HK-2 (cell line): ENCODE results near the gene IFT80.
"Not testable (repeated sequence)": the region's sequence is repeated elsewhere in the genome, so short reads cannot be mapped to it uniquely, and the experiment has no call there.

Experiments
- DNase-seq: peaks from one replicate; pipeline ENCODE4 v3.0.0-alpha.2; 2018; ENCODE audit not compliant: unreplicated experiment

Gene IFT80

DNA sequence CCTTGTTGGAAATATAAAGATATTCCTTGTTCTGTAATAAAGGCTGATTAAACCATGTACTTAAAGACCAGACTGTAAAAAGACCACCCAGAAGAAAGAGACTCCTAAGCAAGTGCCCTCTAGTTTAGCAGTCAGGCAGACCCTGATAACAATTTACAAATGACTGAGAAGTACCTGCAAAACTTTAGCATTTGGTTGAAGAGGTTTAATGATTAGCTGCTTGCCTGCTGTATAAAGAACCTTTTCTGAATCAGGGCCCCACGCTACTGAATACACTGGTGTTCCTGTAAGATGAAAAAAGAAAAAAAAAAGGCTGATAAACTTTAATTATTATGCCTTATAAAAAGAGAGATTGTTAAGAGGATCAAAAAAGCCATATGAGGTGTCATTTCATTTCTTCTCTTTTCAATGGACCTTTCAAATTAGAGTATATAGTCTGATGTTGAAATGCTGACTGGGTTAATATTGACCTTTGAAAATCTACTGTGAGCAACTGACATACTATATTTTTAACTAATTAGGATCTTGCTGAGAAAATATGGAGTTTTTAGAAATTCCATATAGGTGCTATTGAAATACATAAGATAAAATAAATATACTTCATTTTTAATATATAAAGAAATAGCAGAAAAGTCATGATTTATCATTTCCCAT lies 33.0 kb downstream of the IFT80 start:
- no peak for DNase-seq

DNA sequence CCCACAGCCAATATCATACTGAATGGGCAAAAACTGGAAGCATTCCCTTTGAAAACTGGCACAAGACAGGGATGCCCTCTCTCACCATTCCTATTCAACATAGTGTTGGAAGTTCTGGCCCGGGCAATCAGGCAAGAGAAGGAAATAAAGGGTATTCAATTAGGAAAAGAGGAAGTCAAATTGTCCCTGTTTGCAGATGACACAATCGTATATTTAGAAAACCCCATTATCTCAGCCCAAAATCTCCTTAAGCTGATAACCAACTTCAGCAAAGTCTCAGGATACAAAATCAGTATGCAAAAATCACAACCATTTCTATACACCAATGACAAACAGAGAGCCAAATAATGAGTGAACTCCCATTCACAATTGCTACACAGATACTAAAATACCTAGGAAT lies 36.1 kb downstream of the IFT80 start:
- not testable (repeated sequence) for DNase-seq

DNA sequence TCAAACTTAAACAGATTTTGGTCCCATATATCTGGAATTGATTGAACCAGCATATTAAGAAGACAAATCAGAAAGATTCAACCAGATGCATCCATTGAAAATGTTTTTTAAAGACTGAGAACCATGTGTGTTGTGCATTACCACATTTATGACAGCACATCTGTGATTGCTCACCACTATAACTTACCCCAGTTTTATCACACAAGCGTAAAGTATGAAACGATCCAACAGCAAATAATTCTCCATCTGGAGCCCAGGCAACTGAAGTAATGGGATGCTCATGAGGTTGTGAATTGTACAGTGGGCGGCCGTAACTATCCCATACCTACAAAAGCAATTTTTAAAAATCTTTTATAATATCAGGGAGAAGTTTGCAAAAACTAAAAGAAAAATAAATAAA lies 43.2 kb downstream of the IFT80 start:
- no peak for DNase-seq

DNA sequence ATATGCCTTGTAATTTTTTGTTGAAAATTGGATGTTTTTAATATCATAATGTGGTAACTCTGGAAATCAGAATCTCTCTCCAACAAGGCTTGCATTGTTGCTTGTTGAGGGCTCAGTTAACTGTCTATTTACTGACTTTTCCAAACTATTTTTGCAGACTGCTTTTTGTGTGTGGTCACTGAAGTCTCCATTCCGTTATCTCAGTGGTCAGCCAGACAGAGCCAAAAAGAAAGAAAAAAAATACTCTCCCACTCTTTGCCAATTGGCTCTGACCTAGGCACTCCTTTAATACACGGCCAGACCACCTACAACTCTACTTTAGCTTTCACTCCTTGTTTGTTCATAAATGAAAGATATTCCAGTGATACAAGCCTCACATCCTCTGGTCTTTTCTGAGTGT lies 52.5 kb downstream of the IFT80 start:
- DNase-seq, result no peak

DNA sequence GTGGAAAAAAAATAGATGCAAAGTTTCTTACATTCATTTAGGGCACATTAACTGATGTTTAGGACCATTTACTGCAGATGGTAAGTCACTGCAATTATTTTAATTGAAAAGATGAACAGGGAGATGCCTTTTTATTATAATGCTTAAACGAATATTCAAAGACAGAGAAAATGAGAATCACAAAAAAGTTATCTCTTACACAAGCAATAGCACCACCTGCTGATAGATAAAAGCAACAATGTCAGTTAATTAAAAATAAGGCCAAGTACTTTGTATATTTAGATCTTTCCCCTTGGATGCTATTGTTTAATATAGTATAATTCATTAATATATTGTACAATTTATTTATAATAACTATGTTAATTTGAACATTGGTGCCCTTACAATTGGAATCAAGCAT lies 55.9 kb downstream of the IFT80 start:
- DNase-seq, result no peak

DNA sequence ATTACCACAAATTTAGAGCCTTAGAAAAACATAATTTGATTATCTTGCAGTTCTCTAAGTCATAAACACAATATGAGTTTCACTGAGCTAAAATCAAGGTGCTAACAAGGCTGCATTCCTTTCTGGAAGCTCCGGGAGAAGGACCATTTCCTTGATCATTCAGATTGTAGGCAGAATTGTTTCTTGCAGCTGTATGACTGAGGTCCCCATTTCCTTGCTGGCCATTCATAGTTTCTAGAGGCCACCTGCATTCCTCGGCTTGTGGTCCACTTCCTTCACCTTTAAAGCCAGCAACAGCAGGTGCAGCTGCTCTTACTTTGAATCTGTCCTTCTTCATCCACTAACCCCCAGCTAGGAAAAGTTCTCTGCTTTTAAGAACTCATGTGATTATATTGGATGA lies 58.7 kb downstream of the IFT80 start:
- no peak for DNase-seq

DNA sequence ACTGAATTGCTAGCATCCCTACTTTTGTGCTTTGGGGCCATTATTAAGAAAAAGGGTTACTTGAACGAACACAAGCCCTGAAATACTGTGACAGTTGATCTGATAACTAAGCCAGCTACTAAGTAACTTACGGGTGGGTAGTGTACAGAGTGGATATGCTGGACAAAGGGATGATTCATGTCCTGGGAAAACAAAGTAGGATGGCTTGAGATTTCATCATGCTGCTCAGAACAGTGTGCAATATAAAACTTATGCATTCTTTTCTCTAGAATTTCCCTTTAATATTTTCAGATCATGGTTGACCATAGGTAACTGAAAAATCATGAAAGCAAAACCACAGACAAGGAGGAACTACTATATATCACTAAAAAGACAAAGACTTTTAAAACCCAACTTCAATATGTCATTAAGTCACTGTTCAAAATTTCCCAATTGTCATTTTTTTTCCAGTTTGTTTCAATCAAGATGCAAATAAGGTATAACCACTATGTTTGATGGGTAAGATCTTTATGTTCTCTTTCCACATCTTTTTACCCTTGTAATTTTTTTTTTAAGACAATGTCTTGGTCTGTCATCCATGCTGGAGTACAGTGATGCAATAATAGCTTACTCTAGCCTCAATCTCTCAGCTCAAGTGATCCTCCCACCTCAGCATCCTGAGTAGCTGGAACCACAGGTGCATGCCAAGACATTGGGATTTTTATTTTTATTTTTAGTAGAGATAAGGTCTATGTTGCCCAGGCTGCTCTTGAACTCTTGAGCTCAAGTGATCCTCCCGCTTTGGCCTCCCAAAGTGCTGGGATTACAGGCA lies 67.7 kb downstream of the IFT80 start:
- no peak for DNase-seq

DNA sequence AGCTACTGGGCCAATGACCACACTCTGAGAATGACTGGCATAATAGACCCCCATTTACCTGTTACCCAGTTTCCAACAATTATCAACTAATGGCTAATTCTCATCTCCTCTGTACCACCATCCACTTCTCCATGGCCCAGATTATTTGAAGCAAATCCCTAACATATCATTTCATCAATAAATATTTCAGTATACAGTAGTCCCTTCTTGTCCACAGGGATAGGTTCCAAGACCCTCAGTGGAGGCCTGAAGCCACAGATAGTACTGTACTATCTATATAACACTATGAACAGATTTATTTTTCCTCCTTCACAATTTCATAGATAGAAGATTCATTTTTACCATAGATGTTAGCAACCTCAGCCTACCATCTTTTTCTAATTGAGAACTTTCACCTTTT lies 68.3 kb downstream of the IFT80 start:
- DNase-seq, result no peak

DNA sequence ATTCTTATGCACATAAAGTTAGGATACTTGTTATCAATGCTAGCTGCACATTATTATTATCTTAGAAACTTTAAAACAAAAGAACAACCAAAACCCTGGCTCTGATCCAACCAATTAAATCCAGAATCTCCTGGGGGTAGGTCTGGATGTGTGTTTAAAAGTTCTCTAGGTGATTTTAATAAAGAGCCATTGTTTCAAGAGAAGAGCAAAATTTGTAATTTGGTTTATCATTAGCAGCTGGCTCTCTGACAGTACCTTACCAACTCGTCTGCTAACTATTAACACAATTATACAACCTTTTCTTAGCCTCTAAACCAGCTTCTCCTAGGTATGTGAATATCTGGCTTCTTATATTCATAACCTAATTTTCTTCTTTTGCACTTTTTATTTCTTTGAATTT lies 68.9 kb downstream of the IFT80 start:
- no peak for DNase-seq

DNA sequence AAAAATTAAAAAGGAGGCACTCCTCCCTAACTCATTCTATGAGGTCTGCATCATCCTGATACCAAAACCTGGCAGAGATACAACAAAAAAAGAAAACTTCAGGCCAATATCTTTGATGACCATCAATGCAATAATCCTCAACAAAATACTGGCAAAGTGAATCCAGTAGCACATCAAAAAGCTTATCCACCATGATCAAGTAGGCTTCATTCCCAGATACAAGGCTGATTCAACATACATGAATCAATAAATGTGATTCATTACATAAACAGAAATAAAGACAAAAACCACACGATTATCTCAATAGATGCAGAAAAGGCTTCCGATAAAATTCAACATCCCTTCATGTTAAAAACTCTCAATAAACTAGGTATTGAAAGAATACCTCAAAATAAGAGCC lies 72.7 kb downstream of the IFT80 start:
- DNase-seq, result not testable (repeated sequence)

DNA sequence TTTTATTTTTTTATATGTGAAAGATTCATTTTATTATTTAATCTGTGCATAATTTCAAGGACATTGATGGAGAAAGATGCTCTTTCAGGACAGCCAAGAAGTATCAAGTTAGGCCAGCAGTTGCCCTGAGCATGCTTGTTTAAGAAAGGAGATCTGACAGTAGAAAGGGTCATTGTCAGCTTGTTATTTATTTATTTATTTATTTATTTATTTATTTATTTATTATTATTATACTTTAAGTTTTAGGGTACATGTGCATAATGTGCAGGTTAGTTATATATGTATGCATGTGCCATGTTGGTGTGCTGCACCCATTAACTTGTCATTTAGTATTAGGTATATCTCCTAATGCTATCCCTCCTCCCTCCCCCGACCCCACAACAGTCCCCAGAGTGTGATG lies 77.2 kb downstream of the IFT80 start:
- DNase-seq, result not testable (repeated sequence)

DNA sequence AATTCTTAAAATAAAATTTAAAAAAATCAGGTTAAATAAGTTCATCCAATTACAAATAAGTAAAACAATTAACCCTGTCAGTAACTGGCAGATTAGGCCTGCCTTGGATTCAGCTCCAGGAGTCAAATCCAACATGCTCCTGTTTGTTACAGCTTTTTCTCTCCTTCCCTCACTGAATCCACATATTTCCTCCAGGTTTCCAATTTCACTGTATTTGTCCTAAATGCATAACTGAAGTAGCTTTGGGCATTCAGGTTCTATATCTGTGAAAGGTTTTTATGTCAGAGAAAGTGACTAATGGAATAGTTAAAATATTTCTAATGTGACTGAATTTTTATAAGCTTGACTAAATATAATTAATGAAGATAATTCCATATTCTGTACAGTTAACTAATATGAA lies 79.7 kb downstream of the IFT80 start:
- no peak for DNase-seq

DNA sequence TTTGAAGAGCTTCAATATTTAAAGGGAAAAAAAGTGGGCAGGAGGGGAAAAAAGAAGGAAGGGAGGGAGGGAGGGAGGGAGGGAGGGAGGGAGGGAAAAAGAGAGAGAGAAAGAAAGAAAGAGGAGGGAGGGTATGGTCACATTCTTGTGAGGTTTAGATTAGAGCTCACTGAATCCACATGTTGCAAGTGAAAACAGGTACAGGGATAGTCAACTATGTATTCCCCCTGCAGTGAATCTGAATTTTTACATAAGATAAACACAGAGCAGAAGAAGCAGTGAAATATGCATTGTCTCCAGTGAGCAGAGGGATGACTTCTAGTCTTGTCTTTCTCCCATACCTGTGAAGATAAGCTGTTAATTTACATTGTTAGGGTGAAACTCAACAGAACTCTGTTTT lies 84.0 kb downstream of the IFT80 start:
- DNase-seq, result no peak

DNA sequence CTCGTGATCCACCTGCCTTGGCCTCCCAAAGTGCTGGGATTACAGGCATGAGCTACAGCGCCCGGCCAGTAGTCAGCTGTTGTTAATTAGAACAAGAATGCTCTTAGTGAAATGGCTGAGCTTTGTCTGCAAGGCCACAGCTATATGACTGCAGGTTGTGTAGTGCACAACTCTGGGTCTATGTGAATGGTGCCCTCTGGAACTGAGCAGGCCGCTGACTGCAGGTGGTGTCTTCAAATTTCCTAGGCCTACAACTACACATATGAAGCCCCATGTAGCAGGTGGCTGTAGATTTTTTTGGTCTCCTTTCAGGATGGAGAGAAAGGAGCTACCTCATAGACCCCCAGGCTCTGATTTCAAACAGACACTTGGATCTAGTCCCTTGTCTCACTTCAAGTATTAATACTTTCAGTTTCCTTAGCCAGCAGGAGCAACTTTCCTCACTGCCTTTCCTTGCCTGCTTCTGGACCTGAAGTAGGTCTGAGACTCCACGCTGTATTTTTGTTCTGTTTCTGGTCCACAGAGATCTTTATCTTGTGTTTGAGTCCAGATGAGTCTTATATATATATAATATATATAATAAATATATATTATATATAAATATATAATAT lies 86.9 kb downstream of the IFT80 start:
- DNase-seq, result no peak

DNA sequence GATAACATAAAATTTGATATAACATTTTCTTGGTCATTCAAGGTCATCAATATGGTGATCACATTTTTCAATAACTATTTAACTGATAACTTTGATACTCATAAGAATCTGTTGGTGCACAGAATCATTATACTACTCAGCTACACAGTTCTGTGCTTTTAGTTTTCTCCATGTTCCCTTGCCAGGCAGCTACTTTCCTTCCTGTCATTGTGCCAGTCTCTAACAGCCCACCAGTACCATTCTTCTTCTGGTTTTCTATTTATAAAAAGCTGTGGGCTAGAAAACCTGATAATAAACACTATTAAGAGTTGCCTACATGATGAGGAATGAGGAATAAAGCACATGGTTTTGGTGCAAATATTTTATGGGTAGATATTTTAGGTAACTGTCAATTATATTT lies 96.2 kb downstream of the IFT80 start:
- DNase-seq, result no peak

DNA sequence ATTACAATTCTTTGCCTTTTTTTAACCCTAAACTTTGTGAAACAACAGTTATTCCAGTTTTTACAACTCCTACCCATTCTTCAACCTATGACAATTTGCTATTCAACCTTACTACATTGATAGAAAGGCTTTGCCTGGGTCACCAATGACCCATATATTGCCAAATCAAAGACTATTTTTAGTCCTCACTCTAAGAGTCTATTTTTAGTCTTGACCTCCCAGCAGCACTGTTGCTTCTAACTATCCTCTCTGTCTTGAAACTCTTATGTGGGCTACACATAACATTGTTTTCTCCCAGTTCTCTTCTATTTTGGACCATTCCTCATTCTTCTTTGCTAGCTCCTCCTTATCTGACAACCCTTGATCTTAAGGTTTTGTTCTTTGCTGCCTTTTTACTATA lies 102.4 kb downstream of the IFT80 start:
- DNase-seq, result no peak

DNA sequence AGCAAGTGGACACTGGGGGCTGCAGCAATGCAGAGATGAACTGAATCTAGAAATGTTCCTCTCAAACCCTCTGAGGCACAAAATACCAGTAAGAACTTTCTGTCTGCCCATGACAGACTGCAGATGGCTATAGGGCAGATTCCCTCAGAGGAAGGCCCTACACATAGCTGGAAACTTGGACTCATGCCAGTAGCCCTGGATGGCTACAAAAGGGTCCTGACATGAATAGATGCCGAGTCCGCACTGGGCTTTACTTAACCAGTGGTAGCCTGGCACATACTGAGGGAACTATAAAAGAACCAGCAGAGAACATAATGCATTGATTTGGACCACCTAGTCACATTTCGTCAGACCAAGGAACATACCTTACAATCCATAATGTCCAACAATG lies 107.1 kb downstream of the IFT80 start:
- DNase-seq, result no peak

DNA sequence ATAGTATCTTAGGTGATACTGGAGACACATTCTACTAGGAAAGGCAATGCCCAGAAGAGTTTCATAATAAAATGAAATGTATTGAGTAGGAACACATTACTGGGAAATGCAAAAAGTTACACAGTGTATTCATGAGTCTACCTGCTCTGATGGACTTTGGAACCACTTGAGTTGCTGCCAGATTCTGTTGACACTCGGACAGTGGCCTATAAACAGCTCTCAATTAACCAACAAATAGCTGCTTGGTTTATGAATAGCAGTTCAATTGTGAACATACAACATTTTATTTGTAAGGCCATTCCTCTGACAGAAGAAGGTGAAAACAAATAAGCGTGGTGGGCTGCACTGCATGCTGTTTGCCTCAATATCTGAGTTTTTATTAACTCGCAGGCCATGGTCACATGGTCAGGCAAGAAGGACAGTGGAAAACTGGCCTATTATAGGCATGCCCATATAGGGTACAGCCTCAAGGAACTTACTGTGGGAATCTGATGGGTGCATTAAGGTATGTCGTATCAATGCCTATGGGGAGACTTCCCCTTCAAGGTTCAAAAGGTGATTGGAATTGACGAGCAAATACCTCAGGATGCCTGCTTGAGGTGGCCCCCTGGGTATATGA lies 107.6 kb downstream of the IFT80 start:
- no peak for DNase-seq

DNA sequence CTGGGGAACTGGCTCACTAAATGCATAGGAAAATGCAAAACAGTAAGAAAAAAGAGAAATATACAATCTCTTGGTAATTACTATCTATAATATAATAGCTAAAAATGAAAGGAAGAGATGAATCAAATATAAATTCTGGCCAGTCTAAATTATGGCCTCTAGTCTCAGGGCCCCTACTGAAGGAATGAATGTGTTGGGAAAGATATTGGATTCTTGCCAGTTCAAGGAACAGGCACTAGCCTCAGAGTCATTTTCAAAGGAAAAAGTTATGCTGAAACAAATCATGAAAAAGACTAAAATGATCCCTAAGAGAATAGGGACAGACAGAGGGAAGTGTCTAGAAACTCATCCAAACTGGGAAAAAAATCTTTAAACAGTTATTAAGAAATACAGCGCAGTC lies 111.4 kb downstream of the IFT80 start:
- no peak for DNase-seq

DNA sequence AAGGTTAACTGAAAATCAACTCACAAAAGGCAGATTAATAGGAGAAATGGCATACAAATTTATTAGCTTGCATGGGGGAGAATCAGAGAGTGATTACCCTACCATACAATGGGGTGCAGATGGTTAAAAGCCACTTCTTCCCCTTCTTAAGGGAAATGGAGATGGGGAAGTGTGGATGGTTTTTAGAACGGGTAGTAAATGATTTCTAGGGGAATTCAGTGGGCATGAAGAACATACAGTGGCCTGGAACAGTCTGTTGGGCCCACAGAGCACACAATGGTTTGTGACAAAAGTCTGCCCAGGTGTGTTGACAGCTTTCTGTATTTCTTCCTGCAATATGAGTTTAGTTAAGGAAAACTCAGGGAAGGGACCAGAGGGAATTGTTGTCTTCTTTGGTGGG lies 112.8 kb downstream of the IFT80 start:
- no peak for DNase-seq

DNA sequence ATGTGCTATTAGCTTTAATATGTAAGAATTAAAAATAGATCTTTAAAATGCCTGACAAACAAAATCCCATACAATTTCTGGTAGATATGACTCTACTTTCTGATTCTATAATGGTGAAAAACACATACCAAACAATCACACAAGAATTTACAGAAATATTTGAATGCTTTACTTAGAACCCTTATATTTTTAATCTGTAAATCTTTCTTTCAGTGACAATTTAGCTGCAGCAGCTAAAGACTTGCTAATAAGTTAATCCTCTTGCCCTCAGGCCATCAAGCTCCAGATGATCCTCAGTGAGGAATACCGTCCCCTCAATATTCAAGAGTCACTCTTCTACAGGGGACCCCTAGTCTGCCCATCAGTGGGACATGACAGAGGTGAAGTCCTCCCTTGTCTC lies 118.2 kb downstream of the IFT80 start:
- no peak for DNase-seq

DNA sequence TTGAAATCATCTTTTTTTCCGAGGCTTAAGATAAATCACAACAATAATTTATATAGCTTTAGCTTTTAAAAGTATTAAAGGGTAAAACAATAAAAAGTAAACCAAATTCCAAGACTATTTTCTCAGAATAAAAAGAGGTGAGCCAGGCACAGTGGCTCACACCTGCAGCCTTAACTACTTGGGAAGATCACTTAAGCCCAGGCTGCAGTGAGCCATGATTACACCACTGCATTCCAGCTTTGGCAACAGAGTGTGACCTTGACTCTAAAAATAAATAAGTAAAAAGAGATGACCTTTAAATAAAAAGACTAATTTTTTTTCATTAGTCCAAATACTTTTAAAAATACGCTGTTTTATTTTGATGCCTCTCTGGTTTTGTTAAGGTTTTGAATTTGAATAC lies 119.4 kb downstream of the IFT80 start:
- DNase-seq, result no peak

DNA sequence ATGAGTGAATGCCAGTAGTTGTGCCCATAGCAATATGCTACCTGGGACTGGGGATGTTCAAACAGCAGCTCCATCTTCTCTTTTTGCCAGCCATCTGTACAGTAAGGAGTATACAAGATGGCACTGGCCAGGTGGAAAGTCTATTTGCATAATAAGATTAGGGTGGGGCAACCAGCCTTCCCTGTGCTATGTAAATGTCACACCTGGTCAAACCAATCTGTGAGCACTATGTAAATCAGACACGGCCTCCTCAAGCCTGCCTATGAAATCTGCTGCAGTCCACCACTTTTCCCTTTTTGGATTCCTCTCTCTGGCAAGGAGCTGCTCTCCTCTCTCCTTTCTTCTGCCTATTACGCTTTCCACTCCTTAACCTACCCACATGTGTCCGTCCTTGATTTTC lies 120.8 kb downstream of the IFT80 start:
- DNase-seq, result no peak
